ENCODE data around the gene GNG7.

Gene GNG7

GRCh38 chr19:2477141-2477710, 225.3 kb downstream of the GNG7 start:
- Histone ChIP-seq H3K9me3 (ENCODE audit: insufficient read depth, low read depth, low read length) (no peaks in the 10 kb centered on the region), H3K9ac (ENCODE audit: low read depth, low read length, poor library complexity, severe bottlenecking) (peak overlapping the region; percentile 81), H3K9me2 (replicated peaks; ENCODE audit: low read depth, low read length) (no peaks in the 10 kb centered on the region), H3K27me3 (ENCODE audit: insufficient read depth, low read length, poor library complexity, severe bottlenecking) (no peaks in the 10 kb centered on the region), H3K4me1 (ENCODE audit: insufficient read depth, low read length, poor library complexity, severe bottlenecking) (peaks cover 26% of the 10 kb centered on the region), H3K4me3 (ENCODE audit: low read length, poor library complexity, severe bottlenecking) (peak overlapping the region; percentile 80), H3F3A (ENCODE audit: low read depth) (no peaks in the 10 kb centered on the region), H3K79me2 (ENCODE audit: insufficient read depth, low read length) (peaks cover 21% of the 10 kb centered on the region), H3K4me2 (ENCODE audit: low read depth, low read length, poor library complexity, severe bottlenecking) (peak overlapping the region; percentile 80), H2AFZ (ENCODE audit: low read length) (no peak overlapping the region), H4K20me1 (ENCODE audit: insufficient read depth, low read length, poor library complexity, severe bottlenecking) (peaks cover 22% of the 10 kb centered on the region), H3K36me3 (ENCODE audit: insufficient read depth, low read length) (no peaks in the 10 kb centered on the region)
- TF ChIP-seq EZH2phosphoT487 (IDR thresholded peaks at IDR 0.05; ENCODE audit: borderline replicate concordance) (no peak), CTCF (conservative IDR thresholded peaks at IDR 0.05; ENCODE audit: low read length) (no peak)

- Histone ChIP-seq H2AFZ (ENCODE audit: low read length) (no peak overlapping the region), H3K9me3 (ENCODE audit: insufficient read depth, low read depth, low read length) (no peaks in the 10 kb centered on the region), H3K4me1 (ENCODE audit: insufficient read depth, low read length, poor library complexity, severe bottlenecking) (peaks cover 26% of the 10 kb centered on the region), H3F3A (ENCODE audit: low read depth) (no peaks in the 10 kb centered on the region), H3K4me2 (ENCODE audit: low read depth, low read length, poor library complexity, severe bottlenecking) (peak overlapping the region; percentile 80), H4K20me1 (ENCODE audit: insufficient read depth, low read length, poor library complexity, severe bottlenecking) (peaks cover 22% of the 10 kb centered on the region), H3K9ac (ENCODE audit: low read depth, low read length, poor library complexity, severe bottlenecking) (peak overlapping the region; percentile 81), H3K79me2 (ENCODE audit: insufficient read depth, low read length) (peaks cover 21% of the 10 kb centered on the region), H3K27me3 (ENCODE audit: insufficient read depth, low read length, poor library complexity, severe bottlenecking) (no peaks in the 10 kb centered on the region), H3K36me3 (ENCODE audit: insufficient read depth, low read length) (no peaks in the 10 kb centered on the region), H3K9me2 (replicated peaks; ENCODE audit: low read depth, low read length) (no peaks in the 10 kb centered on the region), H3K4me3 (ENCODE audit: low read length, poor library complexity, severe bottlenecking) (peak overlapping the region; percentile 80)
- no peak for TF ChIP-seq CTCF (conservative IDR thresholded peaks at IDR 0.05; ENCODE audit: low read length)
- no peak for TF ChIP-seq EZH2phosphoT487 (IDR thresholded peaks at IDR 0.05; ENCODE audit: borderline replicate concordance)
Observed at GRCh38 chr19:2476451-2477140, 225.9 kb downstream of the GNG7 start.

GRCh38 chr19:2475702-2476450, 226.6 kb downstream of the GNG7 start, which contains the start of gene GADD45B:
GADD45B (plus strand) TSS chr19:2476127; CDS start chr19:2476359, 232 bp downstream.
- Histone ChIP-seq H3K9ac (ENCODE audit: low read depth, low read length, poor library complexity, severe bottlenecking) (peak within 1 kb of the TSS; percentile 81), H3K79me2 (ENCODE audit: insufficient read depth, low read length) (peaks cover 21% of the 10 kb centered on the region), H3F3A (ENCODE audit: low read depth) (no peaks in the 10 kb centered on the region), H3K4me3 (ENCODE audit: low read length, poor library complexity, severe bottlenecking) (peak within 1 kb of the TSS; percentile 80), H3K4me1 (ENCODE audit: insufficient read depth, low read length, poor library complexity, severe bottlenecking) (peaks cover 26% of the 10 kb centered on the region), H3K9me2 (replicated peaks; ENCODE audit: low read depth, low read length) (no peaks in the 10 kb centered on the region), H3K4me2 (ENCODE audit: low read depth, low read length, poor library complexity, severe bottlenecking) (peak within 1 kb of the TSS; percentile 96), H2AFZ (ENCODE audit: low read length) (peak within 1 kb of the TSS; percentile 71; the same call in 1 of the 2 replicates), H4K20me1 (ENCODE audit: insufficient read depth, low read length, poor library complexity, severe bottlenecking) (peaks cover 22% of the 10 kb centered on the region), H3K27me3 (ENCODE audit: insufficient read depth, low read length, poor library complexity, severe bottlenecking) (no peaks in the 10 kb centered on the region), H3K36me3 (ENCODE audit: insufficient read depth, low read length) (no peaks in the 10 kb centered on the region), H3K9me3 (ENCODE audit: insufficient read depth, low read depth, low read length) (no peaks in the 10 kb centered on the region)
- TF ChIP-seq EZH2phosphoT487 (IDR thresholded peaks at IDR 0.05; ENCODE audit: borderline replicate concordance) (no peak), CTCF (conservative IDR thresholded peaks at IDR 0.05; ENCODE audit: low read length) (no peak)
